Activated T-cell treated with anti-CD3 and anti-CD28 coated beads, Interleukin-2, amount 50 U/mL, for 24 hours (primary cell): ENCODE results near the gene ADARB2.

Experiments
- DNase-seq: peaks from one replicate; pipeline ENCODE4 v3.0.0-alpha.2; 2020
- H3K27ac Mint-ChIP-seq: 2 replicates; pipeline ENCODE4 v1.8.0; 2020; ENCODE audit warnings: mild to moderate bottlenecking, mixed read lengths
- H3K27me3 Mint-ChIP-seq: 2 replicates; pipeline ENCODE4 v1.8.0; 2020; ENCODE audit warnings: mixed read lengths
- H3K36me3 Mint-ChIP-seq: 2 replicates; pipeline ENCODE4 v1.8.0; 2020; ENCODE audit warnings: low read depth, mixed read lengths
- H3K4me1 Mint-ChIP-seq: 2 replicates; pipeline ENCODE4 v1.8.0; 2020; ENCODE audit warnings: low read depth, mixed read lengths
- H3K4me3 Mint-ChIP-seq: 2 replicates; pipeline ENCODE4 v1.8.0; 2020; ENCODE audit warnings: mild to moderate bottlenecking, moderate library complexity, mixed read lengths
- H3K9me3 Mint-ChIP-seq: 2 replicates; pipeline ENCODE4 v1.8.0; 2020; ENCODE audit warnings: mixed read lengths

ADARB2 gene

GRCh38 chr10:1558906-1559305 is 178.4 kb downstream of the ADARB2 start:
- no peak for DNase-seq
- Mint-ChIP-seq H3K4me3 (no peak overlapping the region), H3K27me3 (peaks cover 24% of the 10 kb centered on the region), H3K27ac (no peak overlapping the region), H3K4me1 (no peaks in the 10 kb centered on the region), H3K36me3 (no peaks in the 10 kb centered on the region), H3K9me3 (no peaks in the 10 kb centered on the region)

GRCh38 chr10:1557081-1557480 is 180.2 kb downstream of the ADARB2 start:
- H3K27me3 Mint-ChIP-seq, result peaks cover 24% of the 10 kb centered on the region
- H3K4me3 Mint-ChIP-seq, result no peak overlapping the region
- no peaks in the 10 kb centered on the region for H3K36me3 Mint-ChIP-seq
- no peaks in the 10 kb centered on the region for H3K9me3 Mint-ChIP-seq
- no peak for DNase-seq
- H3K4me1 Mint-ChIP-seq, result no peaks in the 10 kb centered on the region
- no peak overlapping the region for H3K27ac Mint-ChIP-seq

- Mint-ChIP-seq H3K4me1 (no peaks in the 10 kb centered on the region), H3K27me3 (peaks cover 24% of the 10 kb centered on the region), H3K4me3 (no peak overlapping the region), H3K27ac (no peak overlapping the region), H3K9me3 (no peaks in the 10 kb centered on the region), H3K36me3 (no peaks in the 10 kb centered on the region)
- DNase-seq, result no peak
Observed at GRCh38 chr10:1556496-1556895, 180.8 kb downstream of the ADARB2 start.

- Mint-ChIP-seq H3K27ac (no peak overlapping the region), H3K4me1 (no peaks in the 10 kb centered on the region), H3K36me3 (no peaks in the 10 kb centered on the region), H3K27me3 (peaks cover 12% of the 10 kb centered on the region), H3K9me3 (no peaks in the 10 kb centered on the region), H3K4me3 (no peak overlapping the region)
- DNase-seq, result no peak
Observed at GRCh38 chr10:1553951-1554350, 183.4 kb downstream of the ADARB2 start.

- Mint-ChIP-seq H3K4me1 (no peaks in the 10 kb centered on the region), H3K9me3 (no peaks in the 10 kb centered on the region), H3K27ac (no peak overlapping the region), H3K4me3 (no peak overlapping the region), H3K36me3 (no peaks in the 10 kb centered on the region), H3K27me3 (peaks cover 7% of the 10 kb centered on the region)
- DNase-seq, result no peak
Observed at GRCh38 chr10:1552881-1553670, 184.2 kb downstream of the ADARB2 start.

GRCh38 chr10:1552406-1552805 is 184.9 kb downstream of the ADARB2 start:
- H3K27me3 Mint-ChIP-seq, result peaks cover 7% of the 10 kb centered on the region
- no peaks in the 10 kb centered on the region for H3K4me1 Mint-ChIP-seq
- no peaks in the 10 kb centered on the region for H3K36me3 Mint-ChIP-seq
- H3K27ac Mint-ChIP-seq, result no peak overlapping the region
- H3K9me3 Mint-ChIP-seq, result no peaks in the 10 kb centered on the region
- no peak for DNase-seq
- H3K4me3 Mint-ChIP-seq, result no peak overlapping the region

- Mint-ChIP-seq H3K36me3 (no peaks in the 10 kb centered on the region), H3K4me1 (no peaks in the 10 kb centered on the region)
Observed at GRCh38 chr10:1551636-1552338, 185.5 kb downstream of the ADARB2 start.

GRCh38 chr10:1550616-1551015 is 186.7 kb downstream of the ADARB2 start:
- no peaks in the 10 kb centered on the region for H3K27me3 Mint-ChIP-seq
- no peak overlapping the region for H3K4me3 Mint-ChIP-seq
- DNase-seq, result no peak
- H3K27ac Mint-ChIP-seq, result no peak overlapping the region
- no peaks in the 10 kb centered on the region for H3K4me1 Mint-ChIP-seq
- no peaks in the 10 kb centered on the region for H3K36me3 Mint-ChIP-seq
- no peaks in the 10 kb centered on the region for H3K9me3 Mint-ChIP-seq

More at GRCh38 chr10:1551636-1552338, 185.5 kb downstream of the ADARB2 start:
- Mint-ChIP-seq H3K27ac (no peak overlapping the region), H3K9me3 (no peaks in the 10 kb centered on the region), H3K27me3 (peaks cover under 1% of the 10 kb centered on the region), H3K4me3 (no peak overlapping the region)
- no peak for DNase-seq

- Mint-ChIP-seq H3K27ac (no peak overlapping the region), H3K4me3 (no peak overlapping the region), H3K9me3 (no peaks in the 10 kb centered on the region), H3K36me3 (no peaks in the 10 kb centered on the region), H3K27me3 (no peaks in the 10 kb centered on the region), H3K4me1 (no peaks in the 10 kb centered on the region)
- DNase-seq, result no peak
Observed at GRCh38 chr10:1550291-1550595, 187.1 kb downstream of the ADARB2 start.

- no peaks in the 10 kb centered on the region for H3K36me3 Mint-ChIP-seq
- H3K27ac Mint-ChIP-seq, result no peak overlapping the region
- H3K9me3 Mint-ChIP-seq, result no peaks in the 10 kb centered on the region
- H3K4me1 Mint-ChIP-seq, result no peaks in the 10 kb centered on the region
- no peak overlapping the region for H3K4me3 Mint-ChIP-seq
- no peak for DNase-seq
- no peaks in the 10 kb centered on the region for H3K27me3 Mint-ChIP-seq
Observed at GRCh38 chr10:1549591-1550290, 187.6 kb downstream of the ADARB2 start.

- H3K27me3 Mint-ChIP-seq, result no peaks in the 10 kb centered on the region
- H3K27ac Mint-ChIP-seq, result no peak overlapping the region
Observed at GRCh38 chr10:1548596-1548995, 188.7 kb downstream of the ADARB2 start.

GRCh38 chr10:1548146-1548545 is 189.2 kb downstream of the ADARB2 start:
- Mint-ChIP-seq H3K4me3 (no peak overlapping the region), H3K27me3 (no peaks in the 10 kb centered on the region), H3K36me3 (no peaks in the 10 kb centered on the region), H3K9me3 (no peaks in the 10 kb centered on the region), H3K4me1 (no peaks in the 10 kb centered on the region), H3K27ac (no peak overlapping the region)
- DNase-seq, result no peak

More at GRCh38 chr10:1548596-1548995, 188.7 kb downstream of the ADARB2 start:
- no peaks in the 10 kb centered on the region for H3K9me3 Mint-ChIP-seq
- no peak for DNase-seq
- H3K4me1 Mint-ChIP-seq, result no peaks in the 10 kb centered on the region
- no peaks in the 10 kb centered on the region for H3K36me3 Mint-ChIP-seq
- no peak overlapping the region for H3K4me3 Mint-ChIP-seq

- Mint-ChIP-seq H3K9me3 (no peaks in the 10 kb centered on the region), H3K4me3 (no peak overlapping the region), H3K36me3 (no peaks in the 10 kb centered on the region), H3K27me3 (no peaks in the 10 kb centered on the region), H3K4me1 (no peaks in the 10 kb centered on the region), H3K27ac (no peak overlapping the region)
- no peak for DNase-seq
Observed at GRCh38 chr10:1546431-1547110, 190.8 kb downstream of the ADARB2 start.

- Mint-ChIP-seq H3K27ac (no peak overlapping the region), H3K4me1 (no peaks in the 10 kb centered on the region), H3K4me3 (no peak overlapping the region), H3K27me3 (no peaks in the 10 kb centered on the region), H3K36me3 (no peaks in the 10 kb centered on the region), H3K9me3 (no peaks in the 10 kb centered on the region)
- DNase-seq, result no peak
Observed at GRCh38 chr10:1545524-1545923, 191.8 kb downstream of the ADARB2 start.
